K562 (cell line): ENCODE measurements around the gene MEGF11. TPM values are rescaled to one million over a fixed set of nuclear protein-coding genes. Genes with fewer than 3 reads are reported as not detected.

ENCODE experiments used
- ATAC-seq: fragments of 200-7000 bp; cut with Tn5 transposase; 3 replicates; pipeline ENCODE4 v1.9.1; 2020; ENCODE audit warnings: moderate library complexity
- BruUV-seq: library from RNA; stranded (reverse); fragments of 400-500 nt; replicated peaks from 2 replicates; lab custom pipeline; 2021; lab: Mats Ljungman, UMichigan
- CTCF ChIA-PET: fragments of 300-600 bp; formaldehyde crosslinking; extraction: SDS; loops from one replicate; lab custom pipeline; 2021; ENCODE audit warnings: low intra/inter-chr PET ratio; lab: Yijun Ruan, JAX
- POLR2A ChIA-PET: fragments of 300-600, 350-650 bp; sonication (Branson Sonifier 250); formaldehyde crosslinking; extraction: SDS; loops from one replicate; lab custom pipeline; 2021; ENCODE audit warnings: antibody characterized with exemption, inconsistent platforms; lab: Yijun Ruan, JAX
- DNase-seq, 4 experiments: peaks; one replicate each; pipeline versions ENCODE4 v3.0.0 to v3.0.0-alpha.2; 2011 to 2018; ENCODE audit warnings: low spot score in 3 of 4, mixed read lengths in 3 of 4; ENCODE audit errors: extremely low read depth in 1 of 4
- FAIRE-seq: peaks from 2 replicates; lab custom pipeline; 2011; peaks lifted over from hg19 to GRCh38; lab: Jason Lieb, UNC
- H2AFZ ChIP-seq: 2 replicates; pipeline ENCODE4 v1.6.0; 2011; ENCODE audit warnings: low read depth, low read length, control low read depth, inconsistent platforms
- H3K27ac ChIP-seq: fragments of 200-600 bp; 3 replicates; pipeline ENCODE4 v1.8.0; 2011; ENCODE audit warnings: low read depth, mild to moderate bottlenecking, control low read depth, inconsistent platforms, low read length, moderate library complexity, mixed read lengths; ENCODE audit errors: extremely low read depth
- H3K27me3 ChIP-seq, 2 experiments: fragments of 300-600 bp in 1 of 2; 2 replicates in 1 of 2; 3 replicates in 1 of 2; pipeline versions ENCODE4 v1.6.0 to v1.8.0; 2011; ENCODE audit warnings: inconsistent platforms in 2 of 2, low read length in 2 of 2, mild to moderate bottlenecking in 1 of 2, mixed read lengths in 1 of 2, moderate library complexity in 1 of 2; ENCODE audit not compliant: control insufficient read depth in 2 of 2, insufficient read depth in 2 of 2
- H3K36me3 ChIP-seq: fragments of 300-600 bp; 3 replicates; pipeline ENCODE4 v1.8.0; 2011; ENCODE audit warnings: mild to moderate bottlenecking, low read length, inconsistent platforms; ENCODE audit not compliant: control insufficient read depth, insufficient read depth
- H3K4me1 ChIP-seq, 2 experiments: fragments of 200-600 bp in 1 of 2; replicated peaks in 1 of 2; 2 replicates in 1 of 2; 3 replicates in 1 of 2; pipeline versions ENCODE4 v1.5.1 to v1.8.0; 2011; ENCODE audit warnings: inconsistent platforms in 2 of 2, low read length in 2 of 2, mild to moderate bottlenecking in 1 of 2, mixed read lengths in 1 of 2, moderate library complexity in 1 of 2; ENCODE audit not compliant: control insufficient read depth in 2 of 2, insufficient read depth in 2 of 2
- H3K4me2 ChIP-seq: 2 replicates; pipeline ENCODE4 v1.6.1; 2011; ENCODE audit warnings: low read length, control low read depth, inconsistent platforms, mixed read lengths; ENCODE audit not compliant: insufficient read depth
- H3K4me3 ChIP-seq: fragments of 200-600 bp; sonication (generic), shearing (Covaris generic); 2 replicates; pipeline ENCODE4 v1.5.1; 2016; ENCODE audit warnings: control low read depth, inconsistent platforms
- H3K79me2 ChIP-seq: fragments of 200-600 bp; 3 replicates; pipeline ENCODE4 v1.8.0; 2011; ENCODE audit warnings: low read length, inconsistent platforms; ENCODE audit not compliant: control insufficient read depth, insufficient read depth
- H3K9ac ChIP-seq, 2 experiments: 2 replicates each; pipeline versions ENCODE4 v1.6.0 to v1.6.1; 2011; ENCODE audit warnings: low read depth in 2 of 2, low read length in 2 of 2, control low read depth in 1 of 2, inconsistent platforms in 1 of 2, mild to moderate bottlenecking in 1 of 2, mixed read lengths in 1 of 2; ENCODE audit not compliant: insufficient read depth in 1 of 2
- H3K9me1 ChIP-seq: one replicate; pipeline ENCODE4 v1.6.0; 2011; ENCODE audit warnings: inconsistent platforms, mild to moderate bottlenecking, low read length, moderate library complexity; ENCODE audit not compliant: control insufficient read depth, insufficient read depth
- H3K9me3 ChIP-seq: replicated peaks from 2 replicates; pipeline ENCODE4 v1.5.1; 2011; ENCODE audit warnings: low read depth, low read length, inconsistent platforms; ENCODE audit not compliant: control insufficient read depth, insufficient read depth
- H4K20me1 ChIP-seq: replicated peaks from 2 replicates; pipeline ENCODE4 v1.6.1; 2011; ENCODE audit warnings: low read length, inconsistent platforms, mixed read lengths; ENCODE audit not compliant: control insufficient read depth, insufficient read depth
- DDX20 ChIP-seq: fragments of 450-650 bp; IDR thresholded peaks from 2 replicates; pipeline ENCODE4 v1.6.1; 2016; ENCODE audit warnings: missing genetic modification characterization, low read depth, mild to moderate bottlenecking, missing compliant biosample characterization, moderate library complexity
- ERF ChIP-seq: fragments of 450-650 bp; formaldehyde crosslinking; IDR thresholded peaks from 2 replicates; pipeline ENCODE4 v1.4.0; 2020; ENCODE audit warnings: mild to moderate bottlenecking, mixed read lengths
- ETS1 ChIP-seq: conservative IDR thresholded peaks from 2 replicates; pipeline ENCODE4 v1.6.1; 2011; ENCODE audit warnings: low read depth, mild to moderate bottlenecking, low read length; ENCODE audit not compliant: control insufficient read depth
- FOXJ2 ChIP-seq: fragments of 200-800 bp; sonication (Bioruptor generic); IDR thresholded peaks from 2 replicates; pipeline ENCODE4 v1.6.1; 2016; ENCODE audit warnings: missing genetic modification characterization, missing compliant biosample characterization
- FOXO4 ChIP-seq: fragments of 450-650 bp; formaldehyde crosslinking; IDR thresholded peaks from 2 replicates; pipeline ENCODE4 v1.4.0; 2020; ENCODE audit warnings: mild to moderate bottlenecking, moderate library complexity
- IRF2 ChIP-seq: sonication (generic); formaldehyde crosslinking; IDR thresholded peaks from 2 replicates; pipeline ENCODE4 v1.8.1; 2022; ENCODE audit warnings: mild to moderate bottlenecking, missing genetic modification reagents
- KLF16 ChIP-seq: IDR thresholded peaks from 2 replicates; pipeline ENCODE4 v1.6.1; 2016; ENCODE audit warnings: antibody characterized with exemption
- MEF2D ChIP-seq: conservative IDR thresholded peaks from 2 replicates; pipeline ENCODE4 v1.6.1; 2016; ENCODE audit warnings: low read depth, missing genetic modification characterization, missing compliant biosample characterization
- NCOA4 ChIP-seq: fragments of 450-650 bp; IDR thresholded peaks from 2 replicates; pipeline ENCODE4 v1.6.1; 2018; ENCODE audit warnings: mild to moderate bottlenecking; ENCODE audit not compliant: partially characterized antibody
- PATZ1 ChIP-seq: fragments of 250-450 bp; sonication (Bioruptor Pico); IDR thresholded peaks from 2 replicates; pipeline ENCODE4 v1.5.0; 2020; ENCODE audit warnings: mild to moderate bottlenecking, borderline replicate concordance
- RBM25 ChIP-seq: fragments of 200-400 bp; formaldehyde crosslinking; IDR thresholded peaks from 2 replicates; pipeline ENCODE4 v1.6.1; 2018; ENCODE audit warnings: low read length, low read depth, moderate library complexity; ENCODE audit not compliant: severe bottlenecking
- STAT5B ChIP-seq: fragments of 250-450 bp; sonication (Bioruptor Pico); IDR thresholded peaks from 2 replicates; pipeline ENCODE4 v1.8.0; 2021; ENCODE audit warnings: mild to moderate bottlenecking, inconsistent platforms
- ZFP36 ChIP-seq: fragments of 150-350 bp; IDR thresholded peaks from 2 replicates; pipeline ENCODE4 v1.6.1; 2018; ENCODE audit warnings: low read length, low read depth; ENCODE audit not compliant: partially characterized antibody
- ZKSCAN3 ChIP-seq: fragments of 250-450 bp; sonication (Bioruptor Pico); IDR thresholded peaks from 2 replicates; pipeline ENCODE4 v1.4.0; 2020
- WGBS: fragments of 100-300 bp; shearing (Covaris generic); methylation state at CpG from one replicate; pipeline ENCODE4 v1.1.6; 2016; ENCODE audit warnings: low coverage, mixed read lengths; ENCODE audit not compliant: insufficient coverage; ENCODE audit errors: missing lambda C conversion rate; 5-methylcytosine and 5-hydroxymethylcytosine counted together
- in situ Hi-C: fragments of 300-500 bp; cut with MboI; formaldehyde crosslinking; loops from 4 replicates; pipeline ENCODE4 v1.15.0; 2018; ENCODE audit warnings: inconsistent platforms, mixed read lengths
- intact Hi-C: fragments of 100-400 bp; cut with micrococcal nuclease; formaldehyde crosslinking; loops from 2 replicates; pipeline ENCODE4 v1.14.2; 2022
- polyA plus RNA-seq, 8 experiments: library from polyadenylated mRNA; depleted of rRNA in 4 of 8; stranded (reverse) in 5 of 8; unstranded in 3 of 8; fragments of >200 nt; fragmentation: Nextera tagmentation in 2 of 8; fragmentation: Illumina TruSeq in 1 of 8; extraction: Ambion mirVana in 2 of 8; extraction: Trizol in 1 of 8; gene quantifications; 2 replicates each; pipeline versions ENCODE4 v1.2.1 to v1.2.3, GENCODE V29; 2011 to 2014; ENCODE audit warnings: inconsistent platforms in 1 of 8, missing spikeins in 1 of 8
- total RNA-seq, 7 experiments: library from RNA; depleted of rRNA in 6 of 7; stranded (reverse); fragments of >200 nt in 6 of 7; fragmentation: Illumina TruSeq in 2 of 7; extraction: Trizol in 2 of 7; gene quantifications; 2 replicates each; pipeline versions ENCODE4 v1.2.1 to v1.2.3, GENCODE V29; 2011 to 2021; ENCODE audit warnings: low replicate concordance in 1 of 7

MEGF11 gene
- total and polyA plus RNA-seq, 9 of the 15 experiments (the other 6 are each of a cell fraction or from before 2014, with no cell fraction given) = 0.06 to 0.23 (median 0.20) TPM; not detected in 6

GRCh38 chr15:66249605-66250174 lies 3.9 kb downstream of the MEGF11 start (continued):
- TF ChIP-seq PATZ1 (CRISPR knock-in tag) (no peak), NCOA4 (no peak), ZKSCAN3 (CRISPR knock-in tag) (no peak), ERF (no peak), FOXJ2 (no peak), ETS1 (no peak)

DNA sequence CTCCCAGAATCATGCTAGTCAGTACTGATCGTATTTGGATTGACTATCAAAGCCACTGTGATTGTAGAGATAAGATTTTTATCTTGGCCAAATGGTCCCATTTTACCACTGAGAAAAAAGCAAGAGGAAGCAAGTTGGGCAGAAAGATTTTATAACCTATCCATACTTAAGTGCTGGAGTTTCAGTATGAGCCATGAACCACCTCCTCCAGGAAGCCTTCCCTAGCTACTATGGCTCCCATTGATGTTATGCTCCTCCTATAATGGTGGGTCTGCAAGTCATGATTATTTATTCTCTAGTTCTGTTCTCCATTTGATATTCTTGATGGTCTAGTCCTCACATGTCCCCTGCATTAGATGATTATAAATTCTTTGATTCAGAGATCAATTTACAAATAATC lies 6.6 kb downstream of the MEGF11 start:
- FAIRE-seq (no peak), ATAC-seq (no peak), DNase-seq (no peak)
- POLR2A ChIA-PET = interaction anchor here (0.6 to 0.8 kb wide), 2 partner anchors 32 to 48 kb away, joined by 3 read pairs; no protein-coding TSS in a partner anchor
- Histone ChIP-seq H3K27ac (no peak overlapping the region), H3K9ac (no peak overlapping the region), H2AFZ (no peak overlapping the region), H3K4me1 (no peaks in the 10 kb centered on the region), H3K79me2 (no peaks in the 10 kb centered on the region), H3K9me3 (no peaks in the 10 kb centered on the region), H3K4me3 (no peak overlapping the region), H3K9me1 (no peaks in the 10 kb centered on the region), H3K36me3 (no peaks in the 10 kb centered on the region), H3K27me3 (peaks cover 30 to 54% of the 10 kb centered on the region in 2 experiments), H3K4me2 (no peak overlapping the region), H4K20me1 (0 out of 2 replicates have a peak, but pooled peaks cover 4% of the 10 kb centered on the region)
- CTCF ChIA-PET = no interaction called here
- intact Hi-C loops (no loop called here), in situ Hi-C loops (no loop called here)
- TF ChIP-seq MEF2D (tag) (no peak), DDX20 (tag) (no peak), KLF16 (no peak), IRF2 (CRISPR knock-in tag) (no peak), FOXO4 (CRISPR knock-in tag) (no peak), ZFP36 (peak; percentile 84), STAT5B (no peak), RBM25 (peak; percentile 51)
- no TSS peak for BruUV-seq
- WGBS = 0% methylated on average over 1 of the region's 1 CpG
